GM19463 (cell line): ENCODE results near the gene COMMD4.

ENCODE experiments used
- ATAC-seq: cut with Tn5 transposase; IDR thresholded peaks from one replicate; pipeline ENCODE4 v1.9.1; 2021; ENCODE audit warnings: mild to moderate bottlenecking, moderate library complexity; ENCODE audit not compliant: unreplicated experiment

The COMMD4 gene

DNA sequence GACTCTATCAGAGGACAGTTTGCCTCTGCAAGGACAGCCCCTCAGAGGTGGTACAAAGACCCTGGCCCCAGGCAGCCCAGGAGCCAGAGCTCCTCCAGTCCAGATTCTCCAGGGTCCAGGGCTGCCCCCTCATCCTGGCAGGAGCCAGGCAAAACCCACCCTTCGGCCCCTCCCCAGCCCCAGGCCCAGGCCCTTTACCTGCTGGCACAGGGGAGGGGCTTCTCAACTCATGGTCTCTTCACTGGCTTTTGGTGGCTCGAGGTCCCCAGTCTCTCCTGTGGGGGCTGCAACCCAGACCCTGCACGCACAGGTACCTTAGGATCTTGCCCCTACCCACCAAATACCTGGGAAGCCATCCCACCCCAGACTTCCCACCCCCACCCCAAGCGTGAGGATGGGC is 19.5 kb downstream of the COMMD4 start:
- no peak for ATAC-seq

DNA sequence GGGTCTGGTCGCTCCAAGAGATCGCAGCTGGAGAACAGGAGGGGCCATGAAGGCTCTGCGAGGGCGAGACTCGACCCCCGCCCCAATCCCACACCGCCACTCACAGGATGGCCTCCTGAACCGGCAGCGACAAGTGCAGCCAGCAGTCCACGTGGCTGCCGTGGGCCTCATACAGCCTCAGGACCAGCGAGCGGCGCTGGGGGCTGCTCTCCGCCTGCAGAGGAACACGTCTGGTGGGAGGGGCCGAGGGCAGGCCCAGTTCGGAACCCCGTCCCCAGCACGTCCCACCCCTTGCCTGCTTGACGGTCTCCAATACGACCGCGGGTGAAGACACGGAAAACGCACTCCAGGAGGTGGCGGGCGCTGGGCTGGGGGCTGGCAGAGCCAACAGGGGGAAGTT is 20.1 kb downstream of the COMMD4 start:
- no peak for ATAC-seq

DNA sequence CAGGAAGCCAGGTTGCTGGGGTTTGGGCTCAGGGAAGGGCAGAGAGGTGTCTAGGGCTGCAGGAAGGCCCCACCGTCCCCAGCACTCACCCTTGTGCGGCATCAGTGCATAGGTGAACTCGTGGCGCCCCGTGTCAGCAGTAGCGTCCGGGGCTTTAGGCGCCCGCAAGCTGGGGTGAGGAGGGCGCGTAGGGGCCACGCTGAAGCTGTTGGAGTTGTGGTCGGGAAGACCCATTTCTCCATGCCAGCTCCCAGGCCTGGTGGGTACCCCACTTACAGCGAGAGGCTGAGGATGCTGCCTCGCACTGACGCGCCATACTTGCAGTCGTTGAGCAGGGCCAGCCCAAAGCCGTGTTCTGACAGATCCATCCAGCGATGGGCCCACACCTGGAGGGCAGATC is 20.7 kb downstream of the COMMD4 start:
- no peak for ATAC-seq

DNA sequence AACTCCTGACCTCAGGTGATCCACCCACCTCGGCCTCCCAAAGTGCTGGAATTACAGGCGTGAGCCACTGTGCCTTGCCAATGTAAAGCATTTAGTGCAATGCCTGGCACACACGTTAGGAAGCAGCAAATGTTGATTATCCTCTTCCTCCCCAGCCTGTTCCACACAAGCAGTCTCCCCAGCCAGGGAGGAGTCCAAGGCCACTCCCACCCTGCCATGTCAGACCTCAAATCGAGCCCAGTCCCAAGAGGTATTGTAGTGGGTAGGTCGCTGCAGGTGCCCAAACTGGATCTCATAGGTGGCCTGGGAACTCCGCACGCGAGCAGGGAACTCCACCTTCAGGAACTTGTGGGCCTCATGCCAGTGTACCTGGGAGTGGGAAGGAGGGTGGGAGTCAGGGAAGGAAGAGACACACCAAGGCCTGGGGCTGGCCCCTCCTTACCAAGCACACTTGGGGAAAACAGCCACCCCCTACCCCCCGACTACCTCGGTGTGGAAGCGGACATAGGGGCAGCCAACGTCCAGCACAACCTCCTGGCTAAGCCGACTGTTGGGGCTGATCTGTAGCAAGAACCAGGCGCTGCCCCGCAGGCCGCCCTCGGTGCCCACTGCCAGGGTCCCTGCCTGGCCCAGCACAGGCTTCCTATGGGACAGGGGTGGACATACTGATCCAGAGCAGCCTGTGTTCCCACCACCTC is 22.3 kb downstream of the COMMD4 start:
- ATAC-seq, result no peak

DNA sequence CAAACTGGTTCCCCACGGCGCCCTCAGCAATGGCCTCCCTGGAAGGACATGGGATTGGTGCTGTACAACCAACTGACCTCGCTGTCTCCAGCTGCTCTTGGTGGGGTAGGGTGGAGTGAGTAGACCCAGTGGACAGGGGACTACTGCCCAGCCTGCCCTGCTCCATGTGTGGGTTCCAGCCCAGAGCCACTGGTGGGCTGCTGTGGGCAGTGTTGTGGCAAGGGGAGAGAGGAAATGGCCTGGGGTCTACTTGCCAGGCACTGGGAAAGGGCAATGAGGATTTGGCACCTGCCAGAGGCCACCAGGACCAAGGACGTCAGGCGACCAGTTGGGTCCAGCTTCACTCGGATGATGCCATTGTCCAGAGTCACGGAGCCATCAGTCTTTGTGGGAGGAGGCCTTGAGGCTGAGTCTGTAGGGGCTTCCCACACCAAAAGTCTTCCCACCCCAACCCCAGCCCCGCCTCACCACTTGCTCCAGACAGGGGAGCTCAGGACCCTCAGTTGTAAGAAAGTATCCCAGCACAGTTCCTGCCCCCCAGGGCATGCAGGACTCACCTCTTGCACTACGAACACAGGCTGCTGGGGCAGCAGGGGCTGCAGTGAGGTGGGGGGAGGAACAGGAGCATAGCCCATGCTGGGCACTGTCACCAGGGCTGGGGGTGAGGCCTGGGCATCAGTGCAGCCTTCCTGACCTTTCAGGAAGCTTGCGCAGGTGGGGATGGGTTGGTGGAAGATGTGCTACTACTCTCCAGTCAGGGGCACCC is 23.1 kb downstream of the COMMD4 start:
- ATAC-seq, result no peak

DNA sequence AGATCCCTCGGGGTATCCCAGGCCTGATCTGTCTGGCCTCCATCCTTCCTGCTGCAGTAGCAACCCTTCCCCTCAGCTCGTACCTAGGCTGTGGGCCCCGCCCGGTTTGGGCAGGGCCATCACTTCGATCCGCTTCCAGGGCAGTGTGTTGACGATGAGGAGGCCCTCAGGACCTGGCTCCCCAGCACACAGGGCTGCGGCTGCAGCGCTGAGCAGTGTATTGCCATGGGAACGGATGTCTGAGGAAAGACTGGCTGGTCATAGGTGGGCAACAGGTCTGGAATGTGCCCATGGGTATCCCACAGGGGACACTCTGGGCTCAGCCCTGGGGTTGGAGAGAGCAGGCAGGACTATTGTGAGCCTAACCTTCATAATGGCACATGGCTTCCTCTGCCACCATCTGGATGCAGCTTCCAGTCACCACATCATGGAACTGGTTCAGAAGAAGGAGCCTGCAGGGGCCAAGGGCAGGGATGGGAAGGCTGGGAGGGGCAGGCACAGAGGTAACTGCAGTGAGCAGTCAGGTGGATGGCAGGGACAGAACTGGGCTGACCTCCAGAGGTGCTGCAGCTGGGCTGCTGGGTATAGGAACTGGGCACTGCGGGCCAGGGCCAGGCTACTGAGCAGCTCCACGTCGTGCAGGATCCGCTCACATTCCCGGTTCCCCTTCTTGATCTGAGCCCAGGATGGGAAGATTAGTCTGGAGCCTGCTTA is 23.8 kb downstream of the COMMD4 start:
- no peak for ATAC-seq

DNA sequence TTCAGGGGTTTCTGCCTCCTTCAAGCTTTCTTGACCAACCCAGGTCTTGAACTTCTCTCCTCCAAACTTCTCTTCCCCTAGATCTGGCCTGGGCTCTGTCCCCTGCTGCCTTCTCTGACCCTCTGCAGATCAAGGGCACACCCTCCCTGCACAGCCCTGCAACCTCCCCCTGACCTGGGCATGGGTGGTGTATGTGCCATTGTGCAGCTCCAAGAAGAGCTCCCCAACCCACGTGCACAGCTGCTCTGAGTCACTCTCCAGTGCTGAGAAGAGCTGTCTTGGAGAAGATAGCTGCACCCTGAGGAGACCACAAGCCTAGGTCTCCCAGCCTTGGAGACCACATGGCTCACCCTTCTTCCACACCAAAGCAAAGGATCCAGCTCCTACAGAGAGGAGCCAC is 24.5 kb downstream of the COMMD4 start:
- no peak for ATAC-seq

DNA sequence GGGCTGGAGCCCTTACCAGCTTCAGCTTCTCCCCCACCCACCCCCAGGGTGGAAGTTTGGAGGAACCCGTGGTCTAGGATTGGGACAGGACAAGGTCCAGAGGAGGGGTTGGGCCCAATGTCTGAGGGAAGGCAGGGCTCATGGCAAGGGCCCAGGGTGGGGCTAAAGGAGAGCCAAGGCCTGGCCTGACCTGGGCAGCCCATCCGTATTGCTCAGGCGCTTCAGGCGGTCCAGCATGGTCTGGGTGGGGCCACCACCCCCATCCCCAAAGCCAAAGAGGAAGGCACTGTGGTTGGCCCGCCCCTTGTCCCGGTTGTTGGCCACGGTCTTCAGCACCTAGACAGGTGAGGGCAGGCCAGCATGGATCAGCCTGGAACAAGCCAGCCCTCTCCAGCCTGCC is 25.0 kb downstream of the COMMD4 start:
- no peak for ATAC-seq

DNA sequence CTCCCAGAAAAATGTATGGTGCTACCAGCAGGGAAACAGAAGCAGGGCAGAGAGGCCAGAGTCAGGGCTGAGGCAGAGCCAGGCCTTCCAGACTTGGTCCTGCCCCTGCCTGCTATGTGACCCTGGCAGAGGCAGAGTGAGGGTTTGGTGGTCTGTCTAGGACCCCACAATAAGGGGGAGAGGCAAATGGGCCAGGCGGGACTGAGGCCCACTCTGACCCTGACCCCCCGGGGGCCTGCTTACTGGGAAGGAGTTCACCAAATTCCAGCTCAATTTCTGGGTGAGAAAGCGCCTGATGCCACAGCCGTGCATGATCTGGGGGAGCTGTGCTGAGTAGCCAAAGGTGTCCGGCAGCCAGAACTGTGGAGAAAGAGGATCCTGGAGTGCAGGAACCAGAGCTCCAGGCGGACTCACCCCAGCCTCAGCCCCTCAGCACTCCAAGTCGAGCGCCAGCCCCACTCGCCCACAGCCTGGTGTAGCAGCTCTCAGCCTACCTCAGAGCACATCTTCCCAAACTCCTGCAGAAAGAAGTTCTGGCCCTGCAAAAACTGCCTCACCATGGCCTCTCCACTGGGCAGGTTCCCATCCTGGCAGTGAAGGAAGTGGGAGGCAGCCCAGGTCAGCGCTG is 25.6 kb downstream of the COMMD4 start:
- ATAC-seq, result no peak

DNA sequence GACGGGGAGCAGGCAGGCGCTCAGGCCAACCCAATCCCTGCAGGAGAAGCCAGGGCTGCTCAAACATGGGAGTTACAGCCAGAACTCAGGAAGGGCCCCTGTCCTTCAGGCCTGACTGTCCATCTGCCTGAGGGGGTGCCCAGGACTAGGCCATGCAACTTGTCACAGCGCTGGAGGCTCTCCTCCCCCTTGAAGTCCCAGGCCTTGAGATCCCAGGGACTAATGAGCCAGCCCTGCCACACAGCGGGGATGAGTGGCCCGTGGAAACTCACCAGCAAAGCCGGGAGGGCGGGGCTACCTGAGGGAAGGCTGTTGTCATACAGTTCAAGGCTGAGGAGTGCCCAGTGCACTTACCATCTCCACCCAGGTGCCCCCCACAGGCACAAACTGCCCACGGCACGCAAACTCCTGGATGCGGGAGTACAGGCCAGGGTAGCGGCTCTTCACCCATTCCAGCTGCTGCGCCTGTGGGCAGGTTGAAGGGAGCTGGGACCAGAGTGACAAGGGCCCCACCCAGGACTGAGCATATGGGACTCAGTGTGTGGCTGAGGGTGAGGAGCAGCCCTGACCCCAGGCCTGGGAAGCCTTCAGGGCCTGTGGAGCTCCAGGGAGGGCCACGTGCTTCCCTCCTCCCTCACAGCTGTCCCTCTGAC is 26.3 kb downstream of the COMMD4 start:
- no peak for ATAC-seq

DNA sequence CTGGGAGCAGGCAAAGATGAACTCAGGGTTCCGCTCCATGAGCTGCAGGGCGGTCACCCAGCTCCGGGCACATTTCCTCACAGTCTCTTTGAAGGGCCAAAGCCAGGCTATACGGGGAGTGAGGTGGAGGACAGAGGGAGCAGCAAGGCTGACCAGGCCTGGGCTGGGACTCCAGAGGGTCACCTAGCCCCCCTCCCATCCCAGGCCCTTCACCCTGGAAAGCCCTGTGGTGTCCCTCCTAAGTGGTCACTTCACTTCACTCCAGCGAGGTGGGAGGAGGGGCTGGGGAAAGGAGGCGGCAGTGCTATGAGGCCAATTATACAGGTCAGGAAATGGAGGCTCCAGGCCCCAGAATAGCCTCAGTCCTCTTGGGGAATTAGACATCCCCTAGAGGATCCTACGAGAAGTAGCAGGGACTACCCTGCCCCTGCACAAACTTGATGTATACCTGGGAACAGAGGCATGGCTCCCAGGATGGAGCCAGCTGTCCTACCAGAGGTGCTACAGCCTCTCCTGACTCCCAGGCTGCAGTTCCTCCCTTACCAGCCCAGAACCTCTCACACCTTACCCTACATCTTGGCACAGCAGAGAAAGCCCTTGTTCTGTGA is 26.9 kb downstream of the COMMD4 start:
- no peak for ATAC-seq

DNA sequence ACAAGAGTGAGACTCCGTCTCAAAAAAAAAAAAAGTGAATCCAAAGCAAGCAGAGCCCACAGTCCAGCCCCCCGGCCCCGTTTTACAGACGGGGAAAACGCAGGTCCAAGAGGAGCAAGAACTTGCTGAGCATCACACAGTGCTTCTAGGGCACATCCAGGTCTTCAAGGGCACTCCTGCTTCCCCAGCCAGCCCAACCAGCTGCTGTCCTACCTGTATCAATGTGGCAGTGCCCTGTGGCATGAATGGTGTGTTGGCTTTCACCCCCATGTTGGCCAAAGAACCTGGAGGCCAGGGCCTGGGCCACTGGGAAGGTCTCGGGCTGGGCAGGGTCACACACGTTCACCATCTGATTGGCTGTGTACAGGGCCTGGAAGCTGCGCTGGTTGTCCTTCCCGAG is 27.9 kb downstream of the COMMD4 start:
- ATAC-seq, result no peak

DNA sequence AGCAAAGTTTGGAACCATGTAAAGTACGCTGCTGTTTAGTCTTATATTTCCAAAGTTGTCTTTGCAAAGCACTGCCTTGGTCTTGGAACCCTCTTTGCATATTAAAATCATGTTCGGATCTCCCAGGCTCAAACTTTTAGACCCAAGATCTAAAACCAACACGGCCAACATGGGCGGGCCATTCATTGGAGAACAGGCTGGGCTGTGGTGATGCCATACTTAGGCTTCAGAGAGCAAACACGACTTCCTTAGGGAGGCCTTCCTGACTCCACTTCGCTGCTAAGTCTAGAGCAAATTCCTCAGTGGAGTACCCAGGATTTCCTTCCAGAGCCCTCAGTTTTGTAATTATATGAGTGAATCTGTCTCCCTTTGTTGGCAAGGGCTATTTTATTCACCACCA is 29.0 kb downstream of the COMMD4 start:
- no peak for ATAC-seq

DNA sequence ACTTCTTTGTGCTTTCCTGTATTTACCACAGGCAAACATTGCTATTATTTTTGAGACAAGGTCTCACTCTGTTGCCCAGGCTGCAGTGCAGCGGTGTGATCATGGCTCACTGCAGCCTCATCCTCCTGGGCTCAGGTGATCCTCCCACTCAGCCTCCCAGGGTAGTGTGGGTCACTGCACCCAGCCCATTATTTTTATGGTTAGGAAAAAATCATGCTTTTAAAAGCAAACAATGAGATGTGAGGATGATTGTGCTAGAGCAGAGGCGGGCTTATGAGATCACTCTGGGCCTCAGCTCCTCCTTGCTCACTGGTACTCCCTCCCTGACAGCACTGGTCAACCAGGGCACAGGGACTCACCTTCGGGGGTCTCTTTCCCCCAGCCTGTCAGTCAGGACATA is 30.3 kb downstream of the COMMD4 start:
- ATAC-seq, result no peak

DNA sequence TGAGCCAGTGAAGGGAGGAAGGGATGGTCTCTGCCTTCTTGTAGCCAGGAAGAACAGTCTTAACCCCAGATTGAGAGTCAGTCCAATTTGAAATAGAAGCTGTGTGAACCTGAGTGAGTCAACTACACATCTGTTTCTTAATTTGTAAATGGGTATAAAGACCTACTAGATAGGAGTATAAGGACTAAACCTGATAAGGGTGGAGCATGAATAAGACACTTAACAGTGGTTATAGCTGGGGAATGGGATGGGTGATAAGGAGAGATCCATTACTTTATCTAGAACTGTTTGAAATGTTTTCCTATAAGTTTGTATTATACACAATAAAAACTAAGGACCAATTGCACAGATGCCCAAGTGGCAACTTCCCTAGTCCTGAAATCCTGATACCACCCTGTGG is 31.1 kb downstream of the COMMD4 start:
- ATAC-seq, result no peak

DNA sequence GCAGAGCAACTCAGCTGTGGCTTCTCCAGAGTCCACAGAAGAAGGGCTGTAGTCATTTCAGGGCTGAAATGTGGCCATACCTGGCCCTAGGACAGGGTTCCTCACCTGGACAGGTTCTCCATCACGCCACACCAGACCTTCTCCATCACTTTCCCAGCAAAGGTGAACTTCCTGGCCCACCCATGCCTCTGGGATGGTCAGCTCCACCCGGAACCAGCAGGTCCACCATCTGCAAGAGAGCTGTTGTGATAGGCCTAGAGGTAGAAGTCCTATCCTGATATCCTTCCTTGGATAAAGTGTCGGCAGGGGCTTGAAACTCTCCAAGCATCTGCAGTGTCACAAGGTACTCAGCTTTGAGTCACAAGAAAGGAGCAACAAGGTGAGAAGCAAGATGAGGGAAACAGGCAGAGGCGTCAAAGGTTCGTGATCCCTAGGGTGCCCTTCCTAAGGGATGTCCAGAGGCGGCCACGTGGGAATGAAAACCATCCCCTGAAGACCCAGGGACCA is 31.6 kb downstream of the COMMD4 start:
- ATAC-seq, result no peak

DNA sequence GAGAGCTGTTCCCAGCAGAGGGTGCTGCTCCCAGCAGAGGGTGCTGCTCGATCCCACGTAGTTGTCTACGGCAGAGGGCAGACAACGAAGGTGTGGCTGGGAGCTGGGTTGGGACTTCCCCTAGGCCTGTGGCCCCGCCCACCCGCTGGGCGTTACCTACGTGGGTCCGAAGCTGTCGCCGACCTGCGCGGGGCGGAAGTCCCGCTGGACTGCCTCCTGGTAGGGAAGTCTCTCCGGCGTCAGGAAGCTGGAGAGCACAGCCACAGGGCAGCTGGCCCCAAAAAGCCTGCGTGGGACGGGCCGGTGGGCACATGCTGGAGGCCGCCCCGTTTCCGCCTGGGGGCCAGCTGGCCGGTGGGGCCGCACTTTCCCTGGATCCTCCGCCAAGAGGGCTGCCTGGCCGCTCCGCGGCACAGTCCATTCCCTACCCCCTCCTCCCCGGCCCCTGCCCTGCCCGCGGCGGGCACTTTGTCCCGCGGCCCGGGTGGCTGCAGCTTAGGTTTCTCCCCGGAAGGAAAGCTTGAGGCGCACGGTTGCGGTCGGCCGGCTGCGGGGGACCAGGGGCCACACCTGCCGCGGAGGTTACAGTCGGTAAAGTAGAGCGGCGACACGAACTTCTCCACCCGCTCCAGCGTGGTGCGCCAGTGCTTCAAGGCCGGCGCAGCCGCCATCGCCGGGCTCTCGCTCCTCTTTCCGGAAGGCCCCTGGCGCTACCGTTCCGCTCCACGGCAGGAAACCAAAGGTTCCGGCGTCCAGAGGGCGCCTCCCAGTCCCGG is 32.2 kb downstream of the COMMD4 start, which contains the start of gene MAN2C1:
Gene MAN2C1 (minus strand): TSS at position 695 of the 776 bp plus-strand sequence. CDS start 24 bp downstream, at position 671.
- ATAC-seq, result peak; percentile 88

DNA sequence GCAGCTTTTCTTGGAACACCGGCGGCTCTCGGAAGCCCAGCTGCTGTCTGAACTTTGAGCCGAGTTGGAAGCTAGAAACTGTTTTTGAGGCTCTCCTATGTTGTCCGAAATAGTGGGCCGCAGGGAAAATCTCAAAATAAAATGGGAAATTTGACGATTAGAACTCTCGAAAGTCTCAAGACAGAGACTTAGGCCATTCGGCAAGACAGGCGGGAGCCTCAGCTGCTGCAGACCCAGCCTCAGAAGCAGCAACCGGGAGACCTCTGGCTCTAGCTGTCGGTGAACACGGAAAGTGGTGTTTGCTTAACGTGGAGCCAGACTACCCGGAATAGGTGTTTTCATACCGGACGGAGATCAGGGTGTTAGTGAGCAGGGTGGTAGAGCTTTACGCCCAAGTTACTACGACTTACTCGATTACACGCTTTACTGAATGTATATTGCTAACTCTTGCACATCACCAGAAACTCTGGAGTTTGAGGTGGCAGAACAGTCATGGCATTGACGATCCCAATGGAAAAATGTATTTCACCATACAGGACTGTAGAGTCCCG is 32.9 kb downstream of the COMMD4 start:
- ATAC-seq, result no peak

DNA sequence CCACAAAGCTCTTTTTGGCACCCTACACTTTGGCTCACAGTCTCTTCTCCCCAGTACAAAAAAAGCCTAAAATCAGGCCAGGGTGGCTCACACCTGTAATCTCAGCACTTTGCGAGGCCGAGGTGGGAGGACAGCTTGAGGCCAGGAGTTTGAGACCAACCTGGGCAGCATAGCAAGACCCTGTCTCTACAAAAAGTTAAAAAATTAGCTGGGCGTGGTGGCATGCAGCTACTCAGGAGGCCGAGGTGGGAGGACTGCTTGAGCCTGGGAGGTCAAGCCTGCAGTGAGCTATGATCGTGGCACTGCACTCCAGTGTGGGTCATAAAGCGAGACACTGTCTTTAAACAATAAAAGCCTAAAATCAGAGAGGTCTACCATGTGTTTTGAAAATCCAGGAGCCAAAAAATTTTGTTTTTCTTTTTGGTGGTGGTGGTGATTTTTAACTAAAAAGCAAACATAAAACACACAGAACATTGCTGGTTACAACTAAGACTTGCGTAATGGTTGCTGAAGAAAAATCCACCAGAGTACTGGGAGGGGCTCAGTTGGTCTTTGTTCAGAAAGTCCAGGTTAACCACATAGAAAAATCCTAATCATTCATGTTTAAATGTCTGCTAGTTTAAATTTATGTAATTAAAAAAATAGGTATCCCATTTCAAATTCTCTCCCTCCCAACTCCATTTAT is 34.2 kb downstream of the COMMD4 start:
- no peak for ATAC-seq
